Activated CD4-positive, alpha-beta memory T cell treated with anti-CD3 and anti-CD28 coated beads, Interleukin-2, amount 10 ng/mL, durations not matched to agents 7 days and 5 days (primary cell): ENCODE data around the gene SCN10A. TPM values are rescaled to one million over a fixed set of nuclear protein-coding genes. Genes with fewer than 3 reads are reported as not detected.

Source experiments
- CTCF ChIA-PET: fragments of 350-600 bp; sonication (Branson Sonifier 250); formaldehyde crosslinking; loops from one replicate; lab custom pipeline; 2021; ENCODE audit warnings: antibody characterized with exemption, inconsistent platforms; lab: Charles Lee
- POLR2A ChIA-PET: fragments of 350-600 bp; sonication (Branson Sonifier 250); formaldehyde crosslinking; loops from one replicate; lab custom pipeline; 2021; ENCODE audit warnings: antibody characterized with exemption; lab: Charles Lee
- DNase-seq: peaks from one replicate; pipeline ENCODE4 v3.0.0-alpha.2; 2020
- H3K27ac Mint-ChIP-seq: one replicate; pipeline ENCODE4 v1.8.0; 2021; ENCODE audit warnings: mild to moderate bottlenecking, mixed read lengths
- H3K27me3 Mint-ChIP-seq: one replicate; pipeline ENCODE4 v1.8.0; 2021; ENCODE audit warnings: mixed read lengths
- H3K36me3 Mint-ChIP-seq: one replicate; pipeline ENCODE4 v1.8.0; 2021; ENCODE audit warnings: low read depth, mixed read lengths
- H3K4me1 Mint-ChIP-seq: one replicate; pipeline ENCODE4 v1.8.0; 2021; ENCODE audit warnings: mixed read lengths
- H3K4me3 Mint-ChIP-seq: one replicate; pipeline ENCODE4 v1.8.0; 2021; ENCODE audit warnings: mild to moderate bottlenecking, mixed read lengths
- H3K9me3 Mint-ChIP-seq: one replicate; pipeline ENCODE4 v1.8.0; 2021; ENCODE audit warnings: mixed read lengths
- total RNA-seq, 2 experiments: library from RNA; stranded (reverse); gene quantifications; one replicate each; pipeline ENCODE4 v1.2.3, GENCODE V29; 2021

The SCN10A gene
- total RNA-seq, 2 experiments from 2014 or later: not detected

DNA sequence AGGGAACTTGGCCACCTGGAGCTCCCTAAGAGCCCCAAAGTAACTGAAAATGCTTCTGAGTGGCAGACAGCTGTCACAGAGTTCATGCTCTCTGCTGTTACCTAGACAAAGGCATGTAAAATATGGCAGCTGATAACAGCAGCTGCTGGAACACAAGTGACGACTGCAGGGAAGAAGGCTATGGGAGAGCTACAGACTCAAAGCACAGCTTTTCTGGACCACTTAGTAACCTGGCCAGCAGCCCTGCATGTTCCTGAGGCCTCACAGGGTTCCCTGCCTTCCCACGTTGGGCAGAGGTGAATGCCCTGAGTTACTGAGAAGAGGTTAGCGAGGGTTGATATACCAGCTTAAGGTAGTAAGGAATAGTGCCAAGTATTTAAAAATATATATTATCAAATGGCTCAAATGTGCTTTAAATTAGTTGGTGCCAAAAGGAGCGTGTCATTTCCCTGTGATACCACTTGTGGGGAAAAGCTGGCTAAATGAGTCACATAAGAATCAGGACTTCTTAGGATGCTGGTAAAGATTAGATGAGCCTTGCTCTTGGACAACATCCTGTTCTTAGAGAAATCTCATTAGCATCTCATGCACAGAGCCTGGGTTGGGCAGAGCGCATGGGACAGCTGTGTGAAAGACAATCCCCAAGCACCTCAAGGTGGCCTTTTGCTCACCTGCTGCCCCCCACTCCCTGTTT lies 90.1 kb downstream of the SCN10A start:
- H3K27ac Mint-ChIP-seq: no peak overlapping the region
- H3K9me3 Mint-ChIP-seq: no peaks in the 10 kb centered on the region
- no peaks in the 10 kb centered on the region for H3K36me3 Mint-ChIP-seq
- H3K27me3 Mint-ChIP-seq: peaks cover 3% of the 10 kb centered on the region
- no peak overlapping the region for H3K4me3 Mint-ChIP-seq
- POLR2A ChIA-PET: no interaction called here
- no peak for DNase-seq
- CTCF ChIA-PET: no interaction called here
- no peaks in the 10 kb centered on the region for H3K4me1 Mint-ChIP-seq

DNA sequence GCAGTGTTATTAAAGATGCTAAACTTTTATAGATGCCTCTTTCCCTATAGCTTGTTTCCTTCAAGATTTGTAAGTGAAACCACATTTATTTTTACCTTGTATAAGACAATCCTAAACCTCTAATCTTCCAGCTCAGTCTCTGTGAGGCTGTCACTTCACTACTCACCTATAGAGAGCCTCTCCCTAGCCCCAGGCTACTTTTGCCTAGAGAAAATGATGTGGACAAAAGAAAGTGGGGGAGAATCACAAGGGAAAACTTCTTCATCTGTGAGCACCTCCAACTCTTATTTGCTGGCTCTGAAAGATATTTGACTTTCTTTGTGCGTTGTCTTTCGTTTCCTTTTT lies 91.7 kb downstream of the SCN10A start:
- DNase-seq: no peak
- H3K36me3 Mint-ChIP-seq: no peaks in the 10 kb centered on the region

DNA sequence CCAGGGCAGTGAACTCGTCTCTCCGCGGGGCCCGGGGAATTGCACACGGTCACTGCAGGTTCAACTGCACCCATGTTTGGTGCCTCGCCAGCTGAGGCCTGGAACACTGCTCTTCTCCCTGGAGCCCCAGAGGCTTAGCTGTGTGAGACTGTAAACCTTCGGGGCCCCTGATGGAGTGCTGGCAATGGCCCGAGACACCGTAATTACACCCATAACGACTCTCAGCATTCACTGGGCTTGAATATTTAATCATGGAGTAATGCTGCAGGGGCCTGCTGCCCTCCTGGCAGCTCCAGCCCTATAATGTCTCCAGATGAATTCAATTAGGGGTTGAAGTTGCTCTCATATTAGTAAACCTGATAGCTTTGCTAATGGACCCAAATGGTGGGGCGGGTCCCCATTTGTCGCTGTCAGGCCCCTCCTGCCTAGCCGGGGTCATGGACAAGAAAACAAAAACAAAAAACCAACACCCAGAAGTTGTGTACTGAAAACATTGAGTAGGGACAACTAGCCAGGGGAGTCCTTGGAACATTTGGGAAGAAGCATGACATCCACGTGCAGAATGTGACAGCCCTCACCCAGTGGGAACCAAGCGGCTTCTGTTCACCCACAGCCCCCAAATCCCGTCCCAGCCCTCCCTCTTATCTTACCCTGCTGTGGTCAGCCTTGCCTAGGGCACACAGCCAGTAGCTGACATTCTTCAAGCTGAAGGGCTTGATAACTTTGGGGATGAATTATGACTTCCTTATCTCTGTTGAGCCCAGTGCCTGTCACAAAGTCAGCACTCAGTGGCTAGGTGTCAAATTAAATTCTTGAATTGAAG lies 92.2 kb downstream of the SCN10A start:
- no peaks in the 10 kb centered on the region for H3K9me3 Mint-ChIP-seq
- DNase-seq: no peak
- H3K27me3 Mint-ChIP-seq: no peaks in the 10 kb centered on the region
- H3K4me1 Mint-ChIP-seq: no peaks in the 10 kb centered on the region
- no peak overlapping the region for H3K27ac Mint-ChIP-seq
- CTCF ChIA-PET: interaction anchor here (1.1 kb wide), 1 partner anchor 77 kb away, joined by 3 read pairs; no protein-coding TSS in a partner anchor
- POLR2A ChIA-PET: no interaction called here
- no peak overlapping the region for H3K4me3 Mint-ChIP-seq
- no peaks in the 10 kb centered on the region for H3K36me3 Mint-ChIP-seq

More for the DNA sequence above, 91.7 kb downstream of the SCN10A start:
- H3K4me1 Mint-ChIP-seq: no peaks in the 10 kb centered on the region
- H3K27me3 Mint-ChIP-seq: no peaks in the 10 kb centered on the region
- POLR2A ChIA-PET: no interaction called here
- H3K9me3 Mint-ChIP-seq: no peaks in the 10 kb centered on the region
- no peak overlapping the region for H3K27ac Mint-ChIP-seq
- CTCF ChIA-PET: interaction anchor here (1.1 kb wide), 1 partner anchor 77 kb away, joined by 3 read pairs; no protein-coding TSS in a partner anchor
- H3K4me3 Mint-ChIP-seq: no peak overlapping the region

DNA sequence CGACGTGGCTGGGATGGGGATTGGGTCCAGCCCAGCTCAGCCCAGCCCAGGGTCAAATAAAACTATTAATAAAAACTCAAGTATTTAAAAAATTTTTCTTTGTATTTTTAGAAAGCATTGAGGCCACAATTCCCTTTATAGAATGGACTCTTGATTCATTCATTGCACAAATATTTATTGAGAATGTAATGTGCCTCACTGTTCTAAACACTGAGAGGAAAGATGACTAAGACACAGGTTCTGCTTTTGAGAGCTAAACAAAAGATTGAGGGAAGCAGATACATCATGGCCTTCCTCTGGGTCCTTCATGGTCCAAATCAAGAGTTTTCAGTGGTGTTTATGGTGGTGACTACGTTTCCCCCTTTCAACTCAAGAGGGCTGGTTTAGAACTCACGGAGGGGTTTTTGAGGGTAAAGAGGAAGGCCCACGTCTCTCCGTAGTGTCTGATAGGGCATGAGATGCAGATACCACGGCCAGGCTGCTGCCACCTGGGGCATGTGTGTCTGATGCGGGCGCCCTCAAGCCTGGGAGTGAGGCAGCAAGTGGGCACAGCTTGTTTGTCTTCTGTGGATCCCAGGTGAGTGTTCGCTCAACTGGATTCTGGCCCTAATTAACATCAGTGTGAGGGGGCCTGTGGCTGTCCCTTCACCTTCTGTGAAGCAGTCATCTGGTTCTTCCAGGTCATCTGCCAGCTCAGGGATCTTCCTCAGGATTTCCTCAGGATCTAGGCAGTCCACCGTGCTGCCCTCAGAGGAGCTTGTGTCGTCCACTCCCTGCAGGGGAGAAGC lies 93.0 kb downstream of the SCN10A start:
- Mint-ChIP-seq H3K9me3 (no peaks in the 10 kb centered on the region), H3K27ac (no peak overlapping the region), H3K4me1 (no peaks in the 10 kb centered on the region), H3K4me3 (no peak overlapping the region), H3K27me3 (no peaks in the 10 kb centered on the region), H3K36me3 (no peaks in the 10 kb centered on the region)
- POLR2A ChIA-PET: no interaction called here
- CTCF ChIA-PET: no interaction called here
- no peak for DNase-seq

DNA sequence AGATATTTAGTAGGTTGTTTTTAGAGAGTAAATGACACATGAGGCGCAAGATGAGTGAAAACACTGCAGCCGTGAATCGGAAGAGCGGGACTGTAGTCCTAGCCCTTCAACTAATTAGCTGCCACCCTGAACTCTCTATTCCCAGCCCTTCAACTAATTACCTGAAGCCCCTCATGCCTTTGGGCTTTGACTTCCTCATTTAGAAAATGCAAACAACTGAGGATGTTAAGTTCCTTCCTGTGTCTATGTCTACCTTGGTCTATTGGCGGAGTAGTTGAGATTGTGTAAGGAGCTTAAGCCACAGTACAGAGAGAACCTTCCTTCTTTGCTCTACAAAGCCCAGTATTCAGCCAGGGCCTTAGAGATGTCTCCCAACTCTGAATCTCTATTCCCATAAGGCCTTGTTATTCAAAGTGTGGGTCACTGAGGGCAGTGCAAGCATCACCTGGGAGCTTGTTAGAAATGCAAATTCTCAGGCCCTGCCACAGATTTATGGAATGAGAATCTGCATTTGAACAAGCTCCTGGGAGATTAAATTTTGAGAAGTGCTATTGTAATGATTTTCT lies 94.7 kb downstream of the SCN10A start:
- Mint-ChIP-seq H3K4me1 (no peaks in the 10 kb centered on the region), H3K27me3 (no peaks in the 10 kb centered on the region), H3K9me3 (no peaks in the 10 kb centered on the region), H3K27ac (no peak overlapping the region), H3K36me3 (no peaks in the 10 kb centered on the region), H3K4me3 (no peak overlapping the region)
- DNase-seq: no peak
- ChIA-PET POLR2A (no interaction called here), CTCF (no interaction called here)

DNA sequence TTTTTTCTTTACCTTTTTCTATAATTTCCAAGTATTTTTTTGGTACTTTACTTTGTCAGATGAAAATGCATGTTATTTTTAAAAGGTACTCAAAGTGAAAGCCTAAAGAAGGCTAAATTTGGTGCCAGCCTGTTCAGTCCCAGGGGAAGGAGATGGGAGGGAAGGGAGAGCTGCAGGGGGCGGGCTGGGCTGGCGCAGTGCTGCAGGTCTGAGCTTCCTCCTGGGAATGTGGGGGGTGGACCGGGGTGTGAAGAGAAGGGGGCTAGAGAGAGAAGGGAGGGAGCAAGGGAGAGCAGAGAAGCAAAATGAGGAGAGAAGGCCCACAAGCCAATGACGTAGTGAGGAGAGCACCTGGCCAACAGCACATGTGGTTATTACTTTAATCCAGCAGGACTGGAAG lies 95.6 kb downstream of the SCN10A start:
- Mint-ChIP-seq H3K4me3 (no peak overlapping the region), H3K9me3 (no peaks in the 10 kb centered on the region), H3K36me3 (no peaks in the 10 kb centered on the region), H3K27me3 (no peaks in the 10 kb centered on the region), H3K4me1 (no peaks in the 10 kb centered on the region), H3K27ac (no peak overlapping the region)
- ChIA-PET CTCF (no interaction called here), POLR2A (no interaction called here)
- DNase-seq: no peak

DNA sequence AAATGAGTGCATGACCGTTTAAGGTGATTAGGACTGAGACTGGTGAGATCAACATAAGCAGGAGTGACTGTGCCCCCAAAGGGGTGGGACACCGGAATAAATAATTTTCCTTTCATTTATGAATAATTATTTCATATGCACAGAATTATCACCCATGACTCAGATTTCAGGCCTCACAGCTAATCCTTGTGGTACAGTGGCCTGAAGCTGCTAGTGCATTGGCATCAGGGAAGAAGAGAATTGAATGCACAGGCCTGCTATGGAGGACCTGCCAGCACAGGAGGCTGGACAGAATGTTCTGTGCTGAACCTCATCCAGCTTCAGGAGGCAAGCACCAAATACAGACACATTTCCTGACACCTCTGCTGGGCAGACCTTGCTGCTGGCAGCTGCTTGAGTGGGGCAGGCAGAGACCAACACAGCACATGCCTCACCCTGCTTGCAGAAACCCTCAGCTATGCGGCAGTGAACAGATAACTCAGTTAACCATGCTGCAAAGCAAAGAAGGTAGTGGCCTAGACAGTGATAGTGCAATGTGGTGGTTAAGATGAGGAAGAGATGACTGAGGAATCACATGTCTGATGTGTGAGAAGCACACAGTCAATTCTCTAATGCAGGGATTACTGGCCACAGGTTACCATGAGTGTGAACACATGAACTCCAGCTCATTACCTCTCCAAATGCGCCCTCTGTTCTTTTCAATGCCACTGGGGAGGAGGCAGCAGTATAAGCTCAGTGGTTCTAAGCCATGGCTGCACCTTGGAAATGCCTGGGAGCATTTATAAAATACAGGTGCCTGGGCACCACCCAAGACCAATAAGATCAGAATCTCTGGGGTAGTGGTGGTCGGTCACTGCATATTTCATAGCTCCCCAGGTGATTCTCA lies 98.4 kb downstream of the SCN10A start:
- no peaks in the 10 kb centered on the region for H3K9me3 Mint-ChIP-seq
- no peak for DNase-seq

DNA sequence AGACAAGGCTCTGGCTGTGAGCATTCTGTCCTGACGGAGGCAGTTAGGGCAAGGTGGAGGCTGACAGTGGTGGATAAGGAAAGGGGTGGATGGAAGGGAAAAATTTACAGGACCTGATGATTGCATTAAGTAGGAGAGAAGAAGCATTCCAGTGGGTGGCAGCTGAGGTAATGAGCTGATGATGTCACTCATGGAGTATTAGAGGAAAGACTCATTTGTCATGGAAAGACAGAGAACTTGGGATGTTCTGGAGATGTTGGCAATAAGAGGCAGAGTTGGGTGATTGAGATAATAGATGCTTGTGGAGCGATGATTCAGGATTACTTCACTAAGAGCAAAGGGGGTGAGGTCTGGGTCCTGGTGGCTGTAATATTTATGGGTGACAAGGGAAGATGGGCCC lies 102.9 kb downstream of the SCN10A start:
- no peak overlapping the region for H3K27ac Mint-ChIP-seq
- POLR2A ChIA-PET: no interaction called here
- no peaks in the 10 kb centered on the region for H3K9me3 Mint-ChIP-seq
- CTCF ChIA-PET: no interaction called here
- no peaks in the 10 kb centered on the region for H3K36me3 Mint-ChIP-seq
- H3K4me1 Mint-ChIP-seq: no peaks in the 10 kb centered on the region
- DNase-seq: no peak
- H3K4me3 Mint-ChIP-seq: no peak overlapping the region
- no peaks in the 10 kb centered on the region for H3K27me3 Mint-ChIP-seq

More for the DNA sequence above, 98.4 kb downstream of the SCN10A start:
- Mint-ChIP-seq H3K27me3 (no peaks in the 10 kb centered on the region), H3K36me3 (no peaks in the 10 kb centered on the region), H3K4me3 (no peak overlapping the region), H3K4me1 (no peaks in the 10 kb centered on the region), H3K27ac (no peak overlapping the region)
- CTCF ChIA-PET: no interaction called here
- POLR2A ChIA-PET: interaction anchor here (0.7 kb wide), 1 partner anchor 25 kb away, joined by 3 read pairs; no protein-coding TSS in a partner anchor

DNA sequence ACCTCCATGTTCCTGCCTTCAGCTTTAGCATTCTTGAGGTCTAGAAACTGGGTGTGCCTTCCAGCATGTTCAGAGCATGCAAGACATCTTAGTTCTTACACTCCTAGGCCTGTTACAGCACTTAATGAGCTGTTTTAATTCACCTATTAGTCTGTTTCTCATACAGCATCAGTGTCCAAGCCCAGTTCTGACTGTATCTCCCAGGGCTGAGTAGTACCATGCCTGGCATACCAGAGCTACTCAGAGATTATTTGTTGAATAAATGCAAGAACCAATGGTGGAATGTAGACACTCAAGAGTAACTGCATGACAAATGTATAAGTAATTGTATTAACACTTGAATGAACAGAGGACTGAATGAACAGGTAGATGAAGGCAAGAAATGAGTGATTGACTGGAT lies 104.7 kb downstream of the SCN10A start:
- H3K27ac Mint-ChIP-seq: no peak overlapping the region
- no peak for DNase-seq
- no peaks in the 10 kb centered on the region for H3K9me3 Mint-ChIP-seq
- ChIA-PET CTCF (no interaction called here), POLR2A (no interaction called here)
- no peaks in the 10 kb centered on the region for H3K36me3 Mint-ChIP-seq
- no peaks in the 10 kb centered on the region for H3K27me3 Mint-ChIP-seq
- H3K4me3 Mint-ChIP-seq: no peak overlapping the region
- no peaks in the 10 kb centered on the region for H3K4me1 Mint-ChIP-seq

DNA sequence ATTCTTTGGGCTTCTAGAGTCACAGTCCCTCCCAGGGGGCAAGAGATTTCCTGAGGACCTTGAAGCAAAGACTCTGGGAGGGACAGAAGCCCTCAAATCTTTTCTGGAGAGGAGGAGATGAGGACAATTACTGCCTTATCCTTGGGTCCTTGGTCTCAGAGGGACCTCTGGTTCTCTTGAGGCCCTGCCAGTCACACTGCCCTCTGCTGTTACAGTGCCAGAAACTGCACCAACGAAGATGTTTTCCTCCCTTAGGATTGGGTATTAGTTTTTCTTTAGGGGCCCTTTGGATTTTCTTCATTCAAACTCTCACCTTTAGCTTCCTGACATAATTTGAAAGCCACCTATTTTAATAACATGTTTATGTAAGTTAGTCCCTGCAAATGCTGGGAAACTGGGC lies 108.3 kb downstream of the SCN10A start:
- ChIA-PET POLR2A (no interaction called here), CTCF (no interaction called here)
- H3K27ac Mint-ChIP-seq: no peak overlapping the region
- DNase-seq: no peak
- H3K9me3 Mint-ChIP-seq: no peaks in the 10 kb centered on the region
- H3K4me3 Mint-ChIP-seq: no peak overlapping the region
- no peaks in the 10 kb centered on the region for H3K4me1 Mint-ChIP-seq
- no peaks in the 10 kb centered on the region for H3K36me3 Mint-ChIP-seq
- no peaks in the 10 kb centered on the region for H3K27me3 Mint-ChIP-seq

DNA sequence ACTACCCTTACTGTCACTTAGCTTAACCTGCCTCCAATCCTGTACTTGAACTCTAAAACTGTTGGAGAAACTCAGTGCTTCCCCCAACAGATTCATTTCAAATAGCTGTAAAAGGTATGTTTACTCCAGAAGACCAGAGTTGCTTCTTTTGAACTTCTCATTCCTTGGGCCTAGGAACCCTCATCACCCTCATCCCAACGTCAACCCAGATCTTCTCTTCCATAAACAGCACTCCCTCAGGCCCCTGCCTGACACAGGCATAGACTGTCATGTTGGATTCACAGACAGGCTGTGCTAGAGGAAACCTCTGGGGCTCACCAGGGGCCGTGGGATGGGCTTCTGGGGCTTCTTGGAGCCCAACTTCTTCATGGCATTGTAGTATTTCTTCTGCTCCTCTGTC lies 109.1 kb downstream of the SCN10A start:
- ChIA-PET CTCF (no interaction called here), POLR2A (no interaction called here)
- Mint-ChIP-seq H3K36me3 (no peaks in the 10 kb centered on the region), H3K4me1 (no peaks in the 10 kb centered on the region), H3K27ac (no peak overlapping the region), H3K9me3 (no peaks in the 10 kb centered on the region), H3K27me3 (no peaks in the 10 kb centered on the region), H3K4me3 (no peak overlapping the region)
- DNase-seq: no peak

DNA sequence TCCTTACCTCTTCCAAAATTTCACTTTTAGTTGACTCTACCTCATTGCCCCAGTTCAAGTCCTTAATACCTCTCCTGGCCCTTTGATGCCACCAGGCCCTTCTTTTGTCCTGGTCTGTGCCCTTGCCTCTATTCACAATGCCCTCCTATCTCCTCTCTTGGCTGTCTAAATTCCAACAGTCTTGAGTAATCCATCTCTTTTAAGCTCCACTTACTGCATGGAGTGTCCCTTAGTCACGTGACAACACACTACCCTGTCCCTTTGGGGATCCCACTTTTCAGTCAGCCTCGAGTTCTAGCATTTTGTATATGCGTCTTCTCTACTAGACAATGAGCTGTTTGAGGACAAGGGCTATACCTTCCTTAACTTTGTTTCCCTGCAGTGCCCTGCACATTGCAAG lies 113.8 kb downstream of the SCN10A start:
- Mint-ChIP-seq H3K4me1 (no peaks in the 10 kb centered on the region), H3K36me3 (no peaks in the 10 kb centered on the region), H3K9me3 (no peaks in the 10 kb centered on the region), H3K27me3 (peaks cover 3% of the 10 kb centered on the region), H3K27ac (no peak overlapping the region), H3K4me3 (no peak overlapping the region)
- DNase-seq: no peak
- CTCF ChIA-PET: no interaction called here
- POLR2A ChIA-PET: no interaction called here
